SU-DHL-6 (cell line): ENCODE data around the gene BLVRB.

Experiments used
- EZH2phosphoT487 ChIP-seq: fragments of 200-600 bp; sonication (generic), shearing (Covaris generic); conservative IDR thresholded peaks from 2 replicates; pipeline ENCODE4 v1.6.1; 2018; ENCODE audit warnings: mild to moderate bottlenecking, antibody characterized with exemption, low read length, moderate library complexity, mixed read lengths
- TF ChIP-seq, protein P1 (sequence below): fragments of 200-600 bp; sonication (generic); IDR thresholded peaks from one replicate; pipeline ENCODE4 v1.5.1; 2017; ENCODE audit warnings: antibody characterized with exemption, mild to moderate bottlenecking, low read length, moderate library complexity; ENCODE audit not compliant: insufficient read depth, poor library complexity, severe bottlenecking

DNA sequence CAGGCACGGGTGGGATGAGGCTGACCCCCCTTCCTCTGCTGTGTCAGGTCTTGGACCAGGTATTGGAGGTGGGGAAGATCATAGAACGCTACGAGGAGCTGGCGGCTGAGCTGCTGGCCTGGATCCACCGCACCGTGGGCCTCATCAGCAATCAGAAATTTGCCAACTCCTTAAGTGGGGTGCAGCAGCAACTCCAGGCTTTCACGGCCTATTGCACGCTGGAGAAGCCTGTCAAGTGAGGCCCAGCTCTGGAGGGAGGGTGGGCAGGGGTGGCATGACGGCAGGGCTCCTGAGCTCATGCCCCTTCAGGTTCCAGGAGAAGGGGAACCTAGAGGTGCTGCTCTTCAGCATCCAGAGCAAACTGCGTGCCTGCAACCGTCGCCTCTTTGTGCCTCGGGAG, 36.5 kb upstream of the BLVRB start:
- TF ChIP-seq, protein P1, sequence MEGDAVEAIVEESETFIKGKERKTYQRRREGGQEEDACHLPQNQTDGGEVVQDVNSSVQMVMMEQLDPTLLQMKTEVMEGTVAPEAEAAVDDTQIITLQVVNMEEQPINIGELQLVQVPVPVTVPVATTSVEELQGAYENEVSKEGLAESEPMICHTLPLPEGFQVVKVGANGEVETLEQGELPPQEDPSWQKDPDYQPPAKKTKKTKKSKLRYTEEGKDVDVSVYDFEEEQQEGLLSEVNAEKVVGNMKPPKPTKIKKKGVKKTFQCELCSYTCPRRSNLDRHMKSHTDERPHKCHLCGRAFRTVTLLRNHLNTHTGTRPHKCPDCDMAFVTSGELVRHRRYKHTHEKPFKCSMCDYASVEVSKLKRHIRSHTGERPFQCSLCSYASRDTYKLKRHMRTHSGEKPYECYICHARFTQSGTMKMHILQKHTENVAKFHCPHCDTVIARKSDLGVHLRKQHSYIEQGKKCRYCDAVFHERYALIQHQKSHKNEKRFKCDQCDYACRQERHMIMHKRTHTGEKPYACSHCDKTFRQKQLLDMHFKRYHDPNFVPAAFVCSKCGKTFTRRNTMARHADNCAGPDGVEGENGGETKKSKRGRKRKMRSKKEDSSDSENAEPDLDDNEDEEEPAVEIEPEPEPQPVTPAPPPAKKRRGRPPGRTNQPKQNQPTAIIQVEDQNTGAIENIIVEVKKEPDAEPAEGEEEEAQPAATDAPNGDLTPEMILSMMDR = no peak
- no peak for TF ChIP-seq EZH2phosphoT487
